ENCODE results near the gene APP. TPM values are rescaled to one million over a fixed set of nuclear protein-coding genes. Genes with fewer than 3 reads are reported as not detected.

The APP gene
- total and polyA plus RNA-seq, 2 experiments from 2014 or later, result 55.7 to 316 TPM

GRCh38 chr21:26041431-26042180, 129.0 kb downstream of the APP start:
- Histone ChIP-seq H3K4me1 (ENCODE audit: insufficient read depth) (no peaks in the 10 kb centered on the region), H3K27me3 (no peaks in the 10 kb centered on the region), H3K36me3 (replicated peaks; ENCODE audit: insufficient read depth, low read depth) (no peaks in the 10 kb centered on the region), H3K79me2 (peaks cover 37% of the 10 kb centered on the region), H4K20me1 (ENCODE audit: insufficient read depth, poor library complexity, severe bottlenecking) (peaks cover 3% of the 10 kb centered on the region), H3K27ac (no peak overlapping the region), H3K9me2 (replicated peaks; ENCODE audit: insufficient read depth) (no peaks in the 10 kb centered on the region), H3K4me2 (no peak overlapping the region), H3K4me3 (no peak overlapping the region), H3K9me3 (ENCODE audit: low read depth) (no peaks in the 10 kb centered on the region), H2AFZ (no peak overlapping the region)
- TF ChIP-seq CTCF (IDR thresholded peaks at IDR 0.05; ENCODE audit: poor library complexity) (no peak), EZH2 (IDR thresholded peaks at IDR 0.05; ENCODE audit: borderline replicate concordance) (no peak), EZH2phosphoT487 (IDR thresholded peaks at IDR 0.05; ENCODE audit: low read depth, severe bottlenecking, unreplicated experiment) (no peak)
- no peak for DNase-seq (ENCODE audit: low spot score)
- WGBS (ENCODE audit: low lambda C conversion rate, missing lambda C conversion rate), result 59% methylated on average over 3 of the region's 3 CpGs

- Histone ChIP-seq H3K4me1 (ENCODE audit: insufficient read depth) (no peaks in the 10 kb centered on the region), H3K79me2 (peaks cover 55% of the 10 kb centered on the region)
These were observed 133.7 kb downstream of the APP start for GRCh38 chr21:26036916-26037315.

GRCh38 chr21:26032263-26032662, 138.3 kb downstream of the APP start:
- DNase-seq (ENCODE audit: low spot score), result no peak
- Histone ChIP-seq H3K36me3 (replicated peaks; ENCODE audit: insufficient read depth, low read depth) (no peaks in the 10 kb centered on the region), H4K20me1 (ENCODE audit: insufficient read depth, poor library complexity, severe bottlenecking) (no peaks in the 10 kb centered on the region), H3K4me1 (ENCODE audit: insufficient read depth) (peaks cover 4% of the 10 kb centered on the region), H3K27ac (no peak overlapping the region), H3K4me2 (no peak overlapping the region), H3K4me3 (no peak overlapping the region), H2AFZ (no peak overlapping the region), H3K79me2 (peaks cover 56% of the 10 kb centered on the region), H3K9me3 (ENCODE audit: low read depth) (no peaks in the 10 kb centered on the region), H3K27me3 (no peaks in the 10 kb centered on the region), H3K9me2 (replicated peaks; ENCODE audit: insufficient read depth) (no peaks in the 10 kb centered on the region)
- 77% methylated on average over 2 of the region's 2 CpGs for WGBS (ENCODE audit: low lambda C conversion rate, missing lambda C conversion rate)
- TF ChIP-seq CTCF (IDR thresholded peaks at IDR 0.05; ENCODE audit: poor library complexity) (no peak), EZH2 (IDR thresholded peaks at IDR 0.05; ENCODE audit: borderline replicate concordance) (no peak), EZH2phosphoT487 (IDR thresholded peaks at IDR 0.05; ENCODE audit: low read depth, severe bottlenecking, unreplicated experiment) (no peak)

More at GRCh38 chr21:26036916-26037315, 133.7 kb downstream of the APP start:
- Histone ChIP-seq H3K27ac (no peak overlapping the region), H3K9me2 (replicated peaks; ENCODE audit: insufficient read depth) (no peaks in the 10 kb centered on the region), H3K27me3 (no peaks in the 10 kb centered on the region), H3K4me2 (no peak overlapping the region), H3K36me3 (replicated peaks; ENCODE audit: insufficient read depth, low read depth) (no peaks in the 10 kb centered on the region), H3K4me3 (no peak overlapping the region), H2AFZ (no peak overlapping the region), H4K20me1 (ENCODE audit: insufficient read depth, poor library complexity, severe bottlenecking) (peaks cover 3% of the 10 kb centered on the region), H3K9me3 (ENCODE audit: low read depth) (no peaks in the 10 kb centered on the region)
- no peak for TF ChIP-seq EZH2 (IDR thresholded peaks at IDR 0.05; ENCODE audit: borderline replicate concordance)
- no peak for TF ChIP-seq EZH2phosphoT487 (IDR thresholded peaks at IDR 0.05; ENCODE audit: low read depth, severe bottlenecking, unreplicated experiment)
- no peak for TF ChIP-seq CTCF (IDR thresholded peaks at IDR 0.05; ENCODE audit: poor library complexity)
- 97% methylated on average over 4 of the region's 4 CpGs for whole genome bisulfite sequencing (ENCODE audit: low lambda C conversion rate, missing lambda C conversion rate)
- DNase-seq (ENCODE audit: low spot score), result no peak
